WERI-Rb-1 (cell line): Measurements from ENCODE around the gene TMEM38B.

Experiments
- DNase-seq: peaks from one replicate; pipeline ENCODE4 v3.0.0-alpha.2; 2020
- H3K27ac ChIP-seq: fragments of 250-450 bp; sonication (Bioruptor Pico); 2 replicates; pipeline ENCODE4 v1.5.1; 2020; ENCODE audit warnings: mild to moderate bottlenecking, moderate library complexity
- H3K27me3 ChIP-seq: fragments of 250-450 bp; sonication (Bioruptor Pico); 2 replicates; pipeline ENCODE4 v1.5.1; 2021; ENCODE audit warnings: mild to moderate bottlenecking, low read depth, moderate library complexity; ENCODE audit not compliant: insufficient read depth, severe bottlenecking
- H3K36me3 ChIP-seq: fragments of 250-450 bp; sonication (Bioruptor Pico); 2 replicates; pipeline ENCODE4 v1.5.1; 2020; ENCODE audit warnings: mild to moderate bottlenecking, moderate library complexity
- H3K4me3 ChIP-seq: 2 replicates; pipeline ENCODE4 v1.5.1; 2011; ENCODE audit warnings: low read depth, mild to moderate bottlenecking, control low read depth, low read length
- H3K9me3 ChIP-seq: fragments of 250-450 bp; sonication (Bioruptor Pico); 2 replicates; pipeline ENCODE4 v1.5.1; 2021; ENCODE audit warnings: mild to moderate bottlenecking, moderate library complexity; ENCODE audit not compliant: severe bottlenecking
- CTCF ChIP-seq: IDR thresholded peaks from 2 replicates; pipeline ENCODE4 v1.5.1; 2011; ENCODE audit warnings: low read depth, mild to moderate bottlenecking, control low read depth, inconsistent platforms, low read length

TMEM38B gene

GRCh38 chr9:105694190-105694847 is at the start of gene TMEM38B:
Gene TMEM38B, plus strand, starts transcription at chr9:105694541. Its CDS starts 120 bp downstream, at chr9:105694661.
- no peaks in the 10 kb centered on the region for H3K27me3 ChIP-seq
- no peak for TF ChIP-seq CTCF
- H3K36me3 ChIP-seq: peaks cover 10% of the 10 kb centered on the region
- no peaks in the 10 kb centered on the region for H3K9me3 ChIP-seq
- DNase-seq: peak; percentile 87
- peak within 1 kb of the TSS; percentile 76 for H3K27ac ChIP-seq
- peak within 1 kb of the TSS; percentile 68 for H3K4me3 ChIP-seq

- no peaks in the 10 kb centered on the region for H3K36me3 ChIP-seq
Observed at GRCh38 chr9:105646879-105647594, 47.3 kb upstream of the TMEM38B start.

GRCh38 chr9:105647595-105648349 is 46.6 kb upstream of the TMEM38B start:
- Histone ChIP-seq H3K9me3 (peaks cover 2% of the 10 kb centered on the region), H3K27ac (peak overlapping the region; percentile 92), H3K27me3 (no peaks in the 10 kb centered on the region), H3K4me3 (peak overlapping the region; percentile 25), H3K36me3 (no peaks in the 10 kb centered on the region)
- peak; percentile 48 for DNase-seq
- TF ChIP-seq CTCF: no peak

More at GRCh38 chr9:105646879-105647594, 47.3 kb upstream of the TMEM38B start:
- peaks cover 9% of the 10 kb centered on the region for H3K9me3 ChIP-seq
- H3K27me3 ChIP-seq: no peaks in the 10 kb centered on the region
- peak overlapping the region; percentile 92 for H3K27ac ChIP-seq
- H3K4me3 ChIP-seq: peak overlapping the region; percentile 25
- peak; percentile 96 for DNase-seq
- no peak for TF ChIP-seq CTCF

GRCh38 chr9:105651806-105652205 is 42.5 kb upstream of the TMEM38B start:
- Histone ChIP-seq H3K9me3 (no peaks in the 10 kb centered on the region), H3K27ac (peak overlapping the region; percentile 40), H3K36me3 (no peaks in the 10 kb centered on the region), H3K27me3 (no peaks in the 10 kb centered on the region), H3K4me3 (no peak overlapping the region)
- peak; percentile 95 for DNase-seq
- TF ChIP-seq CTCF: no peak

GRCh38 chr9:105656131-105656921 is 38.0 kb upstream of the TMEM38B start:
- peak; percentile 43 for TF ChIP-seq CTCF
- Histone ChIP-seq H3K4me3 (peak overlapping the region; percentile 90), H3K27ac (peak overlapping the region; percentile 69), H3K36me3 (no peaks in the 10 kb centered on the region), H3K9me3 (no peaks in the 10 kb centered on the region), H3K27me3 (no peaks in the 10 kb centered on the region)
- DNase-seq: peak; percentile 77
